Thyroid gland (tissue), 4 donors: ENCODE data around the gene LDLRAD4. TPM values are rescaled to one million over a fixed set of nuclear protein-coding genes. Genes with fewer than 3 reads are reported as not detected.

Experiments used
- DNase-seq, 2 donors: peaks; one replicate each; pipeline ENCODE4 v3.0.0-alpha.2; 2019
- H3K27ac ChIP-seq, 3 donors: fragments of 200-600 bp; sonication (generic); 1 replicate in 2 of 3; 2 replicates in 1 of 3; pipeline ENCODE4 v1.5.1; 2016 to 2019; ENCODE audit warnings: mild to moderate bottlenecking in 1 of 3, moderate library complexity in 1 of 3
- H3K27me3 ChIP-seq: fragments of 200-600 bp; sonication (generic); one replicate; pipeline ENCODE4 v1.5.1; 2019
- H3K36me3 ChIP-seq, 2 donors: fragments of 200-600 bp; sonication (generic); one replicate each; pipeline ENCODE4 v1.5.1; 2016 to 2019
- H3K4me1 ChIP-seq, 2 donors: fragments of 200-600 bp; sonication (generic); one replicate each; pipeline ENCODE4 v1.5.1; 2017 to 2019
- H3K4me3 ChIP-seq, 3 donors: fragments of 200-600 bp; sonication (generic); replicated peaks in 1 of 3; 1 replicate in 2 of 3; 2 replicates in 1 of 3; pipeline ENCODE4 v1.5.1; 2016; ENCODE audit warnings: mild to moderate bottlenecking in 1 of 3
- H3K9me3 ChIP-seq: fragments of 200-600 bp; sonication (generic); one replicate; pipeline ENCODE4 v1.5.1; 2017
- CTCF ChIP-seq, 6 experiments: fragments of 200-600 bp in 3 of 6; fragments of 450-650 bp in 3 of 6; sonication (generic) in 3 of 6; IDR thresholded peaks; one replicate each; pipeline ENCODE4 v1.5.1; 2016 to 2019; ENCODE audit warnings: antibody characterized with exemption in 6 of 6, mild to moderate bottlenecking in 2 of 6, inconsistent platforms in 1 of 6, moderate library complexity in 1 of 6
- POLR2A ChIP-seq, 2 donors: fragments of 450-650 bp; IDR thresholded peaks; one replicate each; pipeline ENCODE4 v1.6.1; 2017; ENCODE audit warnings: antibody characterized with exemption in 2 of 2, mild to moderate bottlenecking in 2 of 2, moderate library complexity in 1 of 2
- WGBS, 2 donors: methylation state at CpG; one replicate each; pipeline ENCODE4 v1.1.5; 2017; 5-methylcytosine and 5-hydroxymethylcytosine counted together
- intact Hi-C: fragments of 100-400 bp; cut with DNase I; formaldehyde crosslinking; loops from one replicate; pipeline ENCODE4 v1.15.1; 2023
- total RNA-seq, 4 donors: library from RNA; depleted of rRNA; stranded (reverse); fragments of >200 nt; gene quantifications; one replicate each; pipeline ENCODE4 v1.2.3, GENCODE V29; 2016

Gene LDLRAD4
- total RNA-seq, 4 donors from 2014 or later = 23.7 to 35.7 (median 29.7) TPM

DNA sequence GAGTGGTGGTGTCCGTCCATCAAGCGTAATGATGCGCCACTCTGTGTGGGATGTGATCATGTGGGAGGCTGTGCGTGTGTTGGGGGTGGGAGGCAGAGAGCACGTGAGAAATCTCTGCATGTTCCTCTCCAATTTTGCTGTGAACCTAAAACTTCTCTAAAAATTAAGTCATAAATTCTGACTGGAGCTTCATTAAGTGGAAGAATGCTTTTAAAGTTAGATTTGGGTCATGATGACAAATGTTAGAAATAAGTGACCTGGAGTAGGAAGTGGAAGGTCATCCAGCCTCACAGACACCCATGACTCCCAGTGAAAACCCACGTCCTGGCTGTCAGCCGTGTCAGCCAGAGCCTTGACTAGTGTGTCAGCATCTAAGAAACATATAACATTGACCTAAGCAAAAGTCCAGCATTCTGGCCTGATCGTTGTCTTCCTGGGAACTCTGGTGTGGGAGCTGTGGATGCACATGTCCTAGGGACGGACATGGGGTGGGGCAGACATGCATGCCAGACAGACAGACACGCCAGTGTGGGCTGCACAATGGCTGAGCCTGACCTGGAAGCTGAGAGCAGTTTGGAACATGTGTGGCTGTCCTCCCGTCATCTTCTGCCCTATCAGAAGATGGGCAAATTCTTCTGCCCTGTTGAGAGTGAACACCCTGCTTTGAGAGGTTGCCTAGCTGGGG, 262.2 kb downstream of the LDLRAD4 start:
- H3K27me3 ChIP-seq = no peaks in the 10 kb centered on the region
- H3K36me3 ChIP-seq = no peaks in the 10 kb centered on the region
- no peaks in the 10 kb centered on the region for H3K9me3 ChIP-seq
- intact Hi-C loops = no loop called here
- 73 to 80% methylated on average over 7 to 11 of the region's 11 CpGs for WGBS, 2 donors
- no peak for DNase-seq
- TF ChIP-seq POLR2A (IDR thresholded peaks at IDR 0.05) = no peak
- no peaks in the 10 kb centered on the region for H3K4me1 ChIP-seq
- H3K27ac ChIP-seq = no peak overlapping the region
- H3K4me3 ChIP-seq = no peak overlapping the region

DNA sequence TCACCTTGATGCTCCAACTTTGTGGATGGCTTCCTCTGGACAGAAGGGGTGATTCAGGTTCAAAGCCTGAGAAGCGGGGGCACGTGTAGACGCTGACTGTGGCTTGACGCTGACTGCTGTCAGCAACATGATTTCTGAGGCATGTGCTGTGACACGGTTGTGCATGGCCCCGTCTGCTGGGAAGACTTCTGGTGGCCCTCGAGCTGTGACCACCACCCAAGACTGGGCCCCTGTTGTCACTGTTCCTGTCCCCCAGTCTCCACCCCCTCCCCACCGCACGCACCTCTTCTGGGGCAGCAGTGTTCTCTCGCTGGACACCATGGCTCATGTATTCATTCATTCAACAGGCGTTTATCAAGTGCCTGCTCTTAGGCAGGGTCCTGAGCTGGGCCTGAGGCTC, 262.8 kb downstream of the LDLRAD4 start:
- Histone ChIP-seq H3K27ac (no peak overlapping the region), H3K36me3 (no peaks in the 10 kb centered on the region), H3K9me3 (no peaks in the 10 kb centered on the region), H3K4me3 (no peak overlapping the region), H3K4me1 (no peaks in the 10 kb centered on the region), H3K27me3 (no peaks in the 10 kb centered on the region)
- intact Hi-C loops = no loop called here
- DNase-seq = no peak
- TF ChIP-seq POLR2A (IDR thresholded peaks at IDR 0.05) = no peak
- WGBS, 2 donors = 85 to 86% methylated on average over 11 of the region's 11 CpGs

GRCh38 chr18:13481820-13482617, 263.5 kb downstream of the LDLRAD4 start:
- Histone ChIP-seq H3K27me3 (no peaks in the 10 kb centered on the region), H3K4me3 (no peak overlapping the region), H3K27ac (no peak overlapping the region), H3K4me1 (no peaks in the 10 kb centered on the region), H3K36me3 (no peaks in the 10 kb centered on the region), H3K9me3 (no peaks in the 10 kb centered on the region)
- 90 to 91% methylated on average over 14 of the region's 14 CpGs for whole genome bisulfite sequencing, 2 donors
- TF ChIP-seq POLR2A (IDR thresholded peaks at IDR 0.05) (no peak), CTCF (IDR thresholded peaks at IDR 0.05) (no peak)
- DNase-seq = no peak
- intact Hi-C loops = no loop called here

DNA sequence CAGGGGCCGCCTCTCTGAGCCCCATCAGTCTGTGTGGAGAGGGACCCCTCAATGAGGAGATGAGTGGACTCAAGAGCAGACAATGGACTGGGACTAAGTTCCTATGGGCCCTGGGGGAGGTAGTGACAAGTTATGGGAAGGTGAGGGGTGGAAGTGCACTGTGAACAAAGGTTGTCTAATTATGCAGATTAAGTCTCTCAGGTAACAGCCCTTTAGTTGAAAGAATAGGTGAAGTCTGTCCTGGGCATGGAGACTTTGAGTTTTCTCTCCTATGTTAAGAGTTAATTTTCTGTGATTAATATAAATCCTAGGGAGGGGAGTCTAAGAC, 264.0 kb downstream of the LDLRAD4 start:
- H3K9me3 ChIP-seq = no peaks in the 10 kb centered on the region
- DNase-seq = no peak
- intact Hi-C loops = no loop called here
- no peak overlapping the region for H3K27ac ChIP-seq
- H3K36me3 ChIP-seq = no peaks in the 10 kb centered on the region
- H3K27me3 ChIP-seq = no peaks in the 10 kb centered on the region
- WGBS, 2 donors = 91 to 100% methylated on average over 1 of the region's 1 CpG
- H3K4me1 ChIP-seq = no peaks in the 10 kb centered on the region
- no peak overlapping the region for H3K4me3 ChIP-seq
- TF ChIP-seq POLR2A (IDR thresholded peaks at IDR 0.05) (no peak), CTCF (IDR thresholded peaks at IDR 0.05) (no peak)

GRCh38 chr18:13483316-13484270, 265.0 kb downstream of the LDLRAD4 start:
- WGBS, 2 donors = 86 to 91% methylated on average over 16 of the region's 16 CpGs
- no peaks in the 10 kb centered on the region for H3K4me1 ChIP-seq
- no peak overlapping the region for H3K4me3 ChIP-seq
- no peaks in the 10 kb centered on the region for H3K27me3 ChIP-seq
- H3K27ac ChIP-seq = no peak overlapping the region
- no peaks in the 10 kb centered on the region for H3K36me3 ChIP-seq
- no peak for DNase-seq
- intact Hi-C loops = no loop called here
- TF ChIP-seq CTCF (IDR thresholded peaks at IDR 0.05) = no peak
- no peak for TF ChIP-seq POLR2A (IDR thresholded peaks at IDR 0.05)
- no peaks in the 10 kb centered on the region for H3K9me3 ChIP-seq
